Peyer's patch (tissue), 4 donors: Measurements from ENCODE around the gene TFDP1. TPM values are rescaled to one million over a fixed set of nuclear protein-coding genes. Genes with fewer than 3 reads are reported as not detected.
"Not testable (repeated sequence)": the region's sequence is repeated elsewhere in the genome, so short reads cannot be mapped to it uniquely, and the experiment has no call there.

ENCODE experiments used
- DNase-seq, 3 donors: peaks; one replicate each; pipeline ENCODE4 v3.0.0-alpha.2; 2017 to 2019
- H3K27ac ChIP-seq, 4 donors: fragments of 200-600 bp; sonication (generic); one replicate each; pipeline ENCODE4 v1.5.1; 2016 to 2019
- H3K27me3 ChIP-seq, 2 donors: fragments of 200-600 bp; sonication (generic); one replicate each; pipeline ENCODE4 v1.5.1; 2019
- H3K36me3 ChIP-seq, 3 donors: fragments of 200-600 bp; sonication (generic); one replicate each; pipeline ENCODE4 v1.5.1; 2016 to 2019
- H3K4me1 ChIP-seq, 4 donors: fragments of 200-600 bp; sonication (generic); one replicate each; pipeline ENCODE4 v1.5.1; 2016 to 2019
- H3K4me3 ChIP-seq, 4 donors: fragments of 200-600 bp; sonication (generic); 1 replicate in 3 of 4; 2 replicates in 1 of 4; pipeline ENCODE4 v1.5.1; 2016 to 2019; ENCODE audit warnings: mild to moderate bottlenecking in 1 of 4
- H3K9me3 ChIP-seq, 4 donors: fragments of 200-600 bp; sonication (generic); one replicate each; pipeline ENCODE4 v1.5.1; 2016 to 2019; ENCODE audit warnings: mild to moderate bottlenecking in 1 of 4
- CTCF ChIP-seq, 6 experiments: fragments of 450-650 bp in 4 of 6; fragments of 200-600 bp in 2 of 6; sonication (generic) in 1 of 6; IDR thresholded peaks; one replicate each; pipeline ENCODE4 v1.5.1; 2017 to 2019; ENCODE audit warnings: antibody characterized with exemption in 6 of 6, mild to moderate bottlenecking in 3 of 6, moderate library complexity in 1 of 6
- POLR2A ChIP-seq, 2 donors: fragments of 450-650 bp; IDR thresholded peaks; one replicate each; pipeline ENCODE4 v1.5.1; 2017; ENCODE audit warnings: antibody characterized with exemption in 2 of 2, mild to moderate bottlenecking in 2 of 2, moderate library complexity in 2 of 2
- total RNA-seq, 4 donors: library from RNA; depleted of rRNA; stranded (reverse); fragments of >200 nt; gene quantifications; one replicate each; pipeline ENCODE4 v1.1.0, GENCODE V29; 2016

The TFDP1 gene
- total RNA-seq, 4 donors from 2014 or later: 37.0 to 75.1 (median 48.0) TPM

GRCh38 chr13:113562085-113562749 is 22.3 kb upstream of the TFDP1 start:
- peaks cover 0 to 6% (median 0%) of the 10 kb centered on the region in 4 donors for H3K4me1 ChIP-seq
- TF ChIP-seq CTCF (IDR thresholded peaks at IDR 0.05): peak in 4 of 6 experiments; percentile 51 to 61 (median 59)
- TF ChIP-seq POLR2A (IDR thresholded peaks at IDR 0.05): no peak
- H3K36me3 ChIP-seq: no peaks in the 10 kb centered on the region
- H3K4me3 ChIP-seq: no peak overlapping the region
- no peaks in the 10 kb centered on the region for H3K27me3 ChIP-seq
- DNase-seq: no peak
- no peak overlapping the region for H3K27ac ChIP-seq
- H3K9me3 ChIP-seq: no peaks in the 10 kb centered on the region

- Histone ChIP-seq H3K9me3 (no peaks in the 10 kb centered on the region), H3K27ac (no peak overlapping the region), H3K27me3 (no peaks in the 10 kb centered on the region), H3K36me3 (no peaks in the 10 kb centered on the region), H3K4me3 (no peak overlapping the region), H3K4me1 (peaks cover 0 to 6% (median 0%) of the 10 kb centered on the region in 4 donors)
- DNase-seq: no peak
- no peak for TF ChIP-seq CTCF (IDR thresholded peaks at IDR 0.05)
- TF ChIP-seq POLR2A (IDR thresholded peaks at IDR 0.05): no peak
Measured at GRCh38 chr13:113562844-113563243, 21.7 kb upstream of the TFDP1 start.

GRCh38 chr13:113563511-113563910 is 21.0 kb upstream of the TFDP1 start:
- H3K27me3 ChIP-seq, H3K4me1 ChIP-seq, H3K27ac ChIP-seq, H3K4me3 ChIP-seq, H3K36me3 ChIP-seq, DNase-seq, H3K9me3 ChIP-seq: not testable (repeated sequence)

DNA sequence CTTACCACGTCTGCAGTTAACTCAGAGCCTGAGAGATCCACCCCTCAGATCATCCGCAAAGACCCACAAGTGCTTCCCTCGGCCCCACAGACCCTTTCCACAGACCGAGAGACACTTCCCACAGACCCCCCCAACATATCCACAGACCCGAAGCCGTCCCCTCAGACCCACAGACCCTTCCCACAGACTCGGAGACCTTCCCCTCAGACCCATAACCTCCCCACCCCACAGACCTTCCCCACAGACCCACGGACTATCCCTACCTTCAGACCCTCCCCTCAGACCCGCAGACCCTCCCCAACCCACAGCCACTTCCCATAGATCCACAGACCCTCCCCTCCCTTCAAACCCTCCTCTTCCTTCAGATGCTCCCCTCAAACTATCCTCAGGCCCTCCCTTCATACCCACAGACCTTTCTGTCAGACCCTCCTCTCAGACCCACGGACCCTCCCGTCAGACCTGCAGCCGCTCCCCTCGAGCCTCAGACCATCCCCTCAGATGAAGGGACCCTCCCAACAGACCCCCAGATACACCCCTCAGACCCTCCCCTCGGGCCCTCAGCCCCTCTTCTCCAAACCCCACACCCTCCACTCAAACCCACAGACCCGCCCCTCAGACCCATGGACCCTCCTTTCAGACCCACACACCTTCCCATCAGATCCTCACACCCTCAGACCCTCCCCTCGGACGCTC is 20.1 kb upstream of the TFDP1 start:
- TF ChIP-seq POLR2A (IDR thresholded peaks at IDR 0.05): no peak
- TF ChIP-seq CTCF (IDR thresholded peaks at IDR 0.05): no peak
- Histone ChIP-seq H3K9me3 (no peaks in the 10 kb centered on the region), H3K27ac (no peak overlapping the region), H3K27me3 (no peaks in the 10 kb centered on the region), H3K4me1 (peaks cover 0 to 6% (median 0%) of the 10 kb centered on the region in 4 donors), H3K4me3 (no peak overlapping the region), H3K36me3 (no peaks in the 10 kb centered on the region)
- DNase-seq: peak in 1 of 3 donors; percentile 17

GRCh38 chr13:113565526-113566226 is 18.9 kb upstream of the TFDP1 start:
- H3K36me3 ChIP-seq: no peaks in the 10 kb centered on the region
- no peaks in the 10 kb centered on the region for H3K27me3 ChIP-seq
- no peak for DNase-seq
- H3K4me1 ChIP-seq: peaks cover 0 to 6% (median 0%) of the 10 kb centered on the region in 4 donors
- no peak overlapping the region for H3K4me3 ChIP-seq
- H3K9me3 ChIP-seq: no peaks in the 10 kb centered on the region
- H3K27ac ChIP-seq: no peak overlapping the region
- TF ChIP-seq CTCF (IDR thresholded peaks at IDR 0.05) (no peak), POLR2A (IDR thresholded peaks at IDR 0.05) (no peak)

DNA sequence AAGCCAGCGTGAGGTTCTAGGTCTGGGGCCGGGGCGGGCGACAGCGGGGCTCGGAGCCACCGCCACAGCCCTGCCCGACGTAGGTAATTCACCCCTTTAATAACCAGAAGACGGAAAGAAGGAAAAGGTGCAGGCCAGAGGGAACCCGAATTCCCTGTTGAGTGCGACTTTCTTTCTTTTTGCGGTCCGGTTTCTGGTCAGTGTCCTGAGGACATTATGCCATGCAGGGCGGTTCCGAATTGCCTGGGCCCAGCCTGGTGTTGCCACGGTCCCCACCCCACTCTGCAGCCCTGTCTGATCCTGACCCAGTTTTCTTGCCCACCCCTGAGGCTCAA is 18.4 kb upstream of the TFDP1 start:
- no peaks in the 10 kb centered on the region for H3K9me3 ChIP-seq
- peaks cover 0 to 6% (median 0%) of the 10 kb centered on the region in 4 donors for H3K4me1 ChIP-seq
- no peaks in the 10 kb centered on the region for H3K27me3 ChIP-seq
- TF ChIP-seq POLR2A (IDR thresholded peaks at IDR 0.05) (no peak), CTCF (IDR thresholded peaks at IDR 0.05) (no peak)
- no peak for DNase-seq
- H3K4me3 ChIP-seq: no peak overlapping the region
- no peak overlapping the region for H3K27ac ChIP-seq
- no peaks in the 10 kb centered on the region for H3K36me3 ChIP-seq
